ENCODE measurements around the gene ZC2HC1C. TPM values are rescaled to one million over a fixed set of nuclear protein-coding genes. Genes with fewer than 3 reads are reported as not detected.

ZC2HC1C gene
- total RNA-seq, 1 donor from 2014 or later, result 0.91 TPM

DNA sequence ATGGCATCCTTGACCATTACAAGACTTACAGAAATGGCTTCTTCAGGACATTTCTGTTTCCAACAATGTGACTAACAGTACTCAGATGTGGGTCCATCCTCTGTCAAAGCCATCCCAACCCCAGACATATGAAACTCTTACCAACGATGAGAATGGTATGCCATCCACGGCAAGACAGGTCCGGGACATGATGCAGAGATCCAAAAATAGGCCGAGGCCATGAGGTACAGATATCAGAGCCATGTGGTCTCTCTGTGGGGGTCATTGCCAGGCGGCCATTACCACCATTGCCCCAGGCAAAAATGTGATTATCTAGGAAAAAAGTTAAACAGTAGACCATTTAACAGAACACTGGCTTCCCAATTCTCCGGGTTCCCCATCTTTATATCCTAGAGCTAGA, 27.5 kb downstream of the ZC2HC1C start:
- intact Hi-C loops (cut with micrococcal nuclease), result no loop called here
- H3K9me3 Mint-ChIP-seq, result no peaks in the 10 kb centered on the region
- H3K36me3 Mint-ChIP-seq (ENCODE audit: low read depth), result peaks cover 83% of the 10 kb centered on the region
- ATAC-seq (ENCODE audit: low read depth) (no peak), DNase-seq (no peak)
- H3K27me3 Mint-ChIP-seq, result no peaks in the 10 kb centered on the region
- TF ChIP-seq, protein P1, sequence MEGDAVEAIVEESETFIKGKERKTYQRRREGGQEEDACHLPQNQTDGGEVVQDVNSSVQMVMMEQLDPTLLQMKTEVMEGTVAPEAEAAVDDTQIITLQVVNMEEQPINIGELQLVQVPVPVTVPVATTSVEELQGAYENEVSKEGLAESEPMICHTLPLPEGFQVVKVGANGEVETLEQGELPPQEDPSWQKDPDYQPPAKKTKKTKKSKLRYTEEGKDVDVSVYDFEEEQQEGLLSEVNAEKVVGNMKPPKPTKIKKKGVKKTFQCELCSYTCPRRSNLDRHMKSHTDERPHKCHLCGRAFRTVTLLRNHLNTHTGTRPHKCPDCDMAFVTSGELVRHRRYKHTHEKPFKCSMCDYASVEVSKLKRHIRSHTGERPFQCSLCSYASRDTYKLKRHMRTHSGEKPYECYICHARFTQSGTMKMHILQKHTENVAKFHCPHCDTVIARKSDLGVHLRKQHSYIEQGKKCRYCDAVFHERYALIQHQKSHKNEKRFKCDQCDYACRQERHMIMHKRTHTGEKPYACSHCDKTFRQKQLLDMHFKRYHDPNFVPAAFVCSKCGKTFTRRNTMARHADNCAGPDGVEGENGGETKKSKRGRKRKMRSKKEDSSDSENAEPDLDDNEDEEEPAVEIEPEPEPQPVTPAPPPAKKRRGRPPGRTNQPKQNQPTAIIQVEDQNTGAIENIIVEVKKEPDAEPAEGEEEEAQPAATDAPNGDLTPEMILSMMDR (IDR thresholded peaks at IDR 0.05), result no peak
- peaks cover 9% of the 10 kb centered on the region for H3K4me1 Mint-ChIP-seq
- CTCF ChIA-PET, result no interaction called here
- POLR2A ChIA-PET, result no interaction called here
- H3K27ac Mint-ChIP-seq, result no peak overlapping the region
- no peak overlapping the region for H3K4me3 Mint-ChIP-seq

DNA sequence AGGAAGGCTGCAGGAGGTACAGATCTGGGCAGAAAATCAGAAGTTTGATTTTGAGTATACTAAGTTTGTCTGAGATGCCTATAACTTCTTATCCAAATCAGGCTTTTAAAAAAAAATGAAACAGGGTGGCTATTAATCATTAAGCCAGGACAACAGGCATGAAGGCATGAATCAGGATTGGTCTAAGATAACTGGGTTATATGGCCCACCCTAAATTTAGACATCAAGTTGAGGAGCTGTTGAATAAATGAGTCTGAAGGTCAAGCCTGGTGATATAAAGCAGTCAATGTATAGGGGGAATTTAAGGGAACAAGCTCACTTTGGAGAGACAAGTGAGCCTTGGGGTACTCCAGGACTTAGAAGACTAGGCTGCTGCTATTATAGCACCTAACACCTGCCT, 28.8 kb downstream of the ZC2HC1C start:
- TF ChIP-seq, protein P1 (IDR thresholded peaks at IDR 0.05), result no peak
- Mint-ChIP-seq H3K4me3 (no peak overlapping the region), H3K27me3 (no peaks in the 10 kb centered on the region), H3K27ac (no peak overlapping the region), H3K9me3 (no peaks in the 10 kb centered on the region), H3K36me3 (ENCODE audit: low read depth) (peaks cover 85% of the 10 kb centered on the region), H3K4me1 (peaks cover 9% of the 10 kb centered on the region)
- ATAC-seq (ENCODE audit: low read depth) (no peak), DNase-seq (no peak)
- ChIA-PET CTCF (interaction anchor here (1.3 kb wide), 1 partner anchor 10 kb away, joined by 6 read pairs; no protein-coding TSS in a partner anchor), POLR2A (no interaction called here)
- intact Hi-C loops (cut with micrococcal nuclease), result no loop called here

- TF ChIP-seq, protein P1 (IDR thresholded peaks at IDR 0.05), result no peak
- no peak for DNase-seq
- Mint-ChIP-seq H3K27me3 (no peaks in the 10 kb centered on the region), H3K27ac (no peak overlapping the region), H3K36me3 (ENCODE audit: low read depth) (peaks cover 88% of the 10 kb centered on the region), H3K4me3 (no peak overlapping the region), H3K4me1 (peaks cover 9% of the 10 kb centered on the region), H3K9me3 (no peaks in the 10 kb centered on the region)
- intact Hi-C loops (cut with micrococcal nuclease), result no loop called here
- CTCF ChIA-PET, result interaction anchor here (1.3 kb wide), 1 partner anchor 10 kb away, joined by 6 read pairs; no protein-coding TSS in a partner anchor
- ATAC-seq (ENCODE audit: low read depth), result no peak
- POLR2A ChIA-PET, result no interaction called here
Observed at GRCh38 chr14:75098682-75099081, 29.2 kb downstream of the ZC2HC1C start.

DNA sequence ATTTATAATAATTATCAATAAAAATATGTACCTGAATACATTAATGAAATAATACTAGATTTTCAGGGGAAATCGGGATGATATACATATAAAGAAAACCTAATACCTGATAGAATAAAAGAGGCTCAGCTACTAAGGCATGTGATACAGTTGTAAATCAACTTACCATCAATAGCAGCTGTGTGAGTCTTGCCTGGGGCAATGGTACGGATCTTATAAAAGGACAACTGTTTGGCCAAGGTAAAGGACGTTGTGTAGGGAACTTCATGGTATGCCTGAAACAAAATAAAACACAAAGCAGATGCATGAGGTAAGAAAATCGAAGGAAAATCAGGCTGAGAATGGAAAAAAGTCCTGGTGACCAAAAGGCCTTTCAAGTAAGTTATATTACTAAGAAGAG, 32.0 kb downstream of the ZC2HC1C start:
- H3K27ac Mint-ChIP-seq, result no peak overlapping the region
- POLR2A ChIA-PET, result no interaction called here
- CTCF ChIA-PET, result no interaction called here
- no peaks in the 10 kb centered on the region for H3K9me3 Mint-ChIP-seq
- ATAC-seq (ENCODE audit: low read depth) (no peak), DNase-seq (no peak)
- H3K4me3 Mint-ChIP-seq, result no peak overlapping the region
- peaks cover 87% of the 10 kb centered on the region for H3K36me3 Mint-ChIP-seq (ENCODE audit: low read depth)
- intact Hi-C loops (cut with micrococcal nuclease), result no loop called here
- no peaks in the 10 kb centered on the region for H3K27me3 Mint-ChIP-seq
- TF ChIP-seq, protein P1 (IDR thresholded peaks at IDR 0.05), result no peak
- H3K4me1 Mint-ChIP-seq, result no peaks in the 10 kb centered on the region

- Mint-ChIP-seq H3K4me3 (no peak overlapping the region), H3K9me3 (no peaks in the 10 kb centered on the region), H3K36me3 (ENCODE audit: low read depth) (peaks cover 92% of the 10 kb centered on the region), H3K27ac (no peak overlapping the region), H3K27me3 (no peaks in the 10 kb centered on the region), H3K4me1 (no peaks in the 10 kb centered on the region)
- TF ChIP-seq, protein P1 (IDR thresholded peaks at IDR 0.05), result no peak
- intact Hi-C loops (cut with micrococcal nuclease), result no loop called here
- DNase-seq, result no peak
- POLR2A ChIA-PET, result no interaction called here
- CTCF ChIA-PET, result no interaction called here
- no peak for ATAC-seq (ENCODE audit: low read depth)
Observed at GRCh38 chr14:75107186-75107585, 37.7 kb downstream of the ZC2HC1C start.
